ENCODE data around the gene SV2C. TPM values are rescaled to one million over a fixed set of nuclear protein-coding genes. Genes with fewer than 3 reads are reported as not detected.

SV2C gene
- total RNA-seq, 1 donor from 2014 or later, result 17.8 TPM

DNA sequence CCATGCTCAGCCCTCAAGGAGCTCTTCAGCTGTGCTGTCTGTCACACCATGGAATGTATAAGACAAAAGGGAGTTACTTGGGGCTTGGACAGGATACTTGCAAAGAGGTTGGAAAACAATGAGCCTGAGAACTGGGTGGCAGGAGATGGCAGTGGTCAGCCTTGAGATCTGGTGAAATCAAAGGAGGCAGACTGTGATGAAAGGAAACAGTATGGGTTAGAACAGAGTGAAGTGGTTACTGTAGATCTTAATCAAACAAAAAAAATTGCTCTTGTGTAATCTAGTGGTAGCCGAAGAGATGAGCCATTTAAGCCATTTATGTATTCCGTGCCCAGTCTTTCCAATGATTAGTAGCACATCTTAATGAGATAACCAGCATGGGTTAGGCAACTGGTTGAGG lies 142.2 kb downstream of the SV2C start:
- H3K27ac Mint-ChIP-seq (ENCODE audit: unreplicated experiment), result no peak overlapping the region
- H3K4me3 Mint-ChIP-seq (ENCODE audit: unreplicated experiment), result no peak overlapping the region
- H3K4me1 Mint-ChIP-seq (ENCODE audit: low read depth, unreplicated experiment), result no peaks in the 10 kb centered on the region
- H3K36me3 Mint-ChIP-seq (ENCODE audit: unreplicated experiment), result no peaks in the 10 kb centered on the region
- H3K27me3 Mint-ChIP-seq (ENCODE audit: unreplicated experiment), result no peaks in the 10 kb centered on the region
- H3K9me3 Mint-ChIP-seq (ENCODE audit: unreplicated experiment), result no peaks in the 10 kb centered on the region
- no peak for TF ChIP-seq CTCF (IDR thresholded peaks at IDR 0.05; ENCODE audit: partially characterized antibody, unreplicated experiment)
- DNase-seq, result no peak

- Mint-ChIP-seq H3K27ac (ENCODE audit: unreplicated experiment) (no peak overlapping the region), H3K4me1 (ENCODE audit: low read depth, unreplicated experiment) (peaks cover 4% of the 10 kb centered on the region), H3K9me3 (ENCODE audit: unreplicated experiment) (no peaks in the 10 kb centered on the region), H3K27me3 (ENCODE audit: unreplicated experiment) (no peaks in the 10 kb centered on the region), H3K36me3 (ENCODE audit: unreplicated experiment) (no peaks in the 10 kb centered on the region), H3K4me3 (ENCODE audit: unreplicated experiment) (no peak overlapping the region)
- DNase-seq, result no peak
- TF ChIP-seq CTCF (IDR thresholded peaks at IDR 0.05; ENCODE audit: partially characterized antibody, unreplicated experiment), result no peak
These were observed 146.7 kb downstream of the SV2C start for GRCh38 chr5:76229900-76230299.

DNA sequence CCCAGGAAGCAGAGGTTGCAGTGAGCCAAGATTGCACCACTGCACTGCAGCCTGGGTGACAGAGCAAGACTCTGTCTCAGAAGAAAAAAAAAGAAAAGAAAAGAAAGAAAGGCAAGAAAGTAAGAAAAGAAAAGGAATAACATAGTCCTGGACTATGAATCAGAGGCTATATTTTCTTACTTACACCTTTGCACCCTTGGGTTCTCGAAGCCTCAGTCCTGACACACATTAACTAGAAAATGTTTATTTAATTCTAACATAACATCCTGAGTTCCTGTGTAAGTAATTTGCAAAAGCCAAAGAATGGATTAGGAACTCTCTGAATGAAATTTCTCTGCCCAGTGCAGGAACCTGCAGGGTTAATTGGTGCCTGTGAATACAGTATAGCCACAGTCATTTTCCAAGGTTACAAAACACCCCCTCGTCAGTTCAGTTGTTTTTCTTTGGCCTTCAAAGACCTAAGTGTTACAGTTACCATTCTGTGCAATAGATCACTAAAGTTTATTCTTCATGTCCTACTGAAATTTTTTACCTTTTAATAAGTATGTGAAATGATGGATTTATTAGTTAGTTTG lies 147.6 kb downstream of the SV2C start:
- no peak for DNase-seq
- Mint-ChIP-seq H3K9me3 (ENCODE audit: unreplicated experiment) (no peaks in the 10 kb centered on the region), H3K36me3 (ENCODE audit: unreplicated experiment) (no peaks in the 10 kb centered on the region), H3K4me1 (ENCODE audit: low read depth, unreplicated experiment) (peaks cover 5% of the 10 kb centered on the region), H3K27ac (ENCODE audit: unreplicated experiment) (no peak overlapping the region), H3K27me3 (ENCODE audit: unreplicated experiment) (no peaks in the 10 kb centered on the region), H3K4me3 (ENCODE audit: unreplicated experiment) (no peak overlapping the region)
- TF ChIP-seq CTCF (IDR thresholded peaks at IDR 0.05; ENCODE audit: partially characterized antibody, unreplicated experiment), result no peak

DNA sequence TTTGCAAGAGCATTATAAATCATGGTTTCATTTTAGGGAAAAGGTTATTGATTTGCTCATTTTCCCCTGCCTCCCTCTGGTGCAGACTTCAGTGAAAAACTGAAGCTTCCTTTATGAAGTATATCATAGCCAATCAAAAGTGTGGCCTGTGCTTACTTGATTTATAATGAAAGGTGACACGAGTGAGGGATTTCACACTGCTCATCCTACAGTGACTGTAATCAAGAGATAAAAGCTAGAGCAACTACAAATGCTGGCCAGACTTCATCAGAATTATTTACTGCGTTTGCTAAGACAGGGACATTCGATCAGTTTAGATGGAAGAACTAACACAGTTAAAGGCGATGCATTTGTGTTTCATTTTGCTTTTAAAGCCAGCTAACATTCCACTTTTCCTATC lies 151.5 kb downstream of the SV2C start:
- no peak overlapping the region for H3K4me3 Mint-ChIP-seq (ENCODE audit: unreplicated experiment)
- H3K9me3 Mint-ChIP-seq (ENCODE audit: unreplicated experiment), result no peaks in the 10 kb centered on the region
- no peak for TF ChIP-seq CTCF (IDR thresholded peaks at IDR 0.05; ENCODE audit: partially characterized antibody, unreplicated experiment)
- peaks cover 5% of the 10 kb centered on the region for H3K4me1 Mint-ChIP-seq (ENCODE audit: low read depth, unreplicated experiment)
- H3K27ac Mint-ChIP-seq (ENCODE audit: unreplicated experiment), result no peak overlapping the region
- no peak for DNase-seq
- H3K36me3 Mint-ChIP-seq (ENCODE audit: unreplicated experiment), result peaks cover 13% of the 10 kb centered on the region
- H3K27me3 Mint-ChIP-seq (ENCODE audit: unreplicated experiment), result no peaks in the 10 kb centered on the region

DNA sequence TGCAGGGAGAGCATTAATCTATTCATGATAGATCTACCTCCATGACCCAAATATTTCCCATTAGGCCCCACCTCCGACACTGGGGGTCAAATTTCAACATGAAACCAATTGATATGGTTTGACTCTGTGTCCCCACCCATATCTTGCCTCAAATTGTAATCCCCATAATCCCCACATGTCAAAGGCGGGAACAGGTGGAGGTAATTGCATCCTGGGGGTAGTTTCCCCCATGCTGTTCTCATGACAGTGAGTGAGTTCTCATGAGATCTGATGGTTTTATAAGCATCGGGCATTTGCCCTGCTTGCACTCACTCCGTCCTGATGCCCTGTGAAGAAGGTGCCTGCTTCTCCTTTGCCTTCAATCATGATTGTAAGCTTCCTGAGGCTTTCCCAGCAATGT lies 153.5 kb downstream of the SV2C start:
- Mint-ChIP-seq H3K36me3 (ENCODE audit: unreplicated experiment) (peaks cover 13% of the 10 kb centered on the region), H3K9me3 (ENCODE audit: unreplicated experiment) (peaks cover 4% of the 10 kb centered on the region), H3K4me3 (ENCODE audit: unreplicated experiment) (no peak overlapping the region), H3K27me3 (ENCODE audit: unreplicated experiment) (peaks cover 2% of the 10 kb centered on the region), H3K4me1 (ENCODE audit: low read depth, unreplicated experiment) (peaks cover 16% of the 10 kb centered on the region), H3K27ac (ENCODE audit: unreplicated experiment) (no peak overlapping the region)
- TF ChIP-seq CTCF (IDR thresholded peaks at IDR 0.05; ENCODE audit: partially characterized antibody, unreplicated experiment), result no peak
- DNase-seq, result no peak

All from glutamatergic neuron (in vitro differentiated cells).